CD4-positive, alpha-beta T cell (primary cell): ENCODE data around the gene TAF1B. TPM values are rescaled to one million over a fixed set of nuclear protein-coding genes. Genes with fewer than 3 reads are reported as not detected.

Experiments
- ATAC-seq: fragments of 200-7000 bp; cut with Tn5 transposase; one replicate; pipeline ENCODE4 v1.10.0; 2022; ENCODE audit warnings: mild to moderate bottlenecking; ENCODE audit not compliant: poor library complexity
- CTCF ChIA-PET: fragments of 350-600 bp; sonication (Branson Sonifier 250); formaldehyde crosslinking; loops from one replicate; lab custom pipeline; 2021; ENCODE audit warnings: antibody characterized with exemption, inconsistent platforms; lab: Charles Lee
- POLR2A ChIA-PET: fragments of 350-600 bp; sonication (Branson Sonifier 250); formaldehyde crosslinking; loops from one replicate; lab custom pipeline; 2021; ENCODE audit warnings: antibody characterized with exemption, inconsistent platforms; lab: Charles Lee
- DNase-seq, 14 experiments: peaks; one replicate each; pipeline ENCODE4 v3.0.0-alpha.2; 2013 to 2020; ENCODE audit warnings: mixed read lengths in 2 of 14
- H3K27ac ChIP-seq, 2 donors: one replicate each; pipeline versions ENCODE4 v1.5.1 to v1.7.0; 2013; ENCODE audit warnings: low read length in 2 of 2, low read depth in 1 of 2, mild to moderate bottlenecking in 1 of 2
- H3K27me3 ChIP-seq, 2 experiments: 1 replicate in 1 of 2; 2 replicates in 1 of 2; pipeline versions ENCODE4 v1.6.1 to v1.7.0; 2013; ENCODE audit warnings: low read length in 2 of 2, control low read depth in 1 of 2, mild to moderate bottlenecking in 1 of 2, moderate library complexity in 1 of 2; ENCODE audit not compliant: insufficient read depth in 2 of 2, control insufficient read depth in 1 of 2
- H3K36me3 ChIP-seq: one replicate; pipeline ENCODE4 v1.6.1; 2013; ENCODE audit warnings: low read length, control low read depth; ENCODE audit not compliant: insufficient read depth
- H3K4me1 ChIP-seq: one replicate; pipeline ENCODE4 v1.6.1; 2013; ENCODE audit warnings: low read length, control low read depth; ENCODE audit not compliant: insufficient read depth
- H3K4me3 ChIP-seq: one replicate; pipeline ENCODE4 v1.5.1; 2013; ENCODE audit warnings: mild to moderate bottlenecking, low read length, moderate library complexity
- H3K9me3 ChIP-seq, 2 experiments: 1 replicate in 1 of 2; 2 replicates in 1 of 2; pipeline versions ENCODE4 v1.6.1 to v1.7.0; 2013; ENCODE audit warnings: low read length in 2 of 2, mild to moderate bottlenecking in 2 of 2, control low read depth in 1 of 2, moderate library complexity in 1 of 2; ENCODE audit not compliant: control insufficient read depth in 1 of 2, insufficient read depth in 1 of 2
- H3K27ac Mint-ChIP-seq: one replicate; pipeline ENCODE4 v1.8.0; 2020; ENCODE audit warnings: mixed read lengths
- H3K27me3 Mint-ChIP-seq: one replicate; pipeline ENCODE4 v1.8.0; 2021; ENCODE audit warnings: mixed read lengths
- H3K36me3 Mint-ChIP-seq: one replicate; pipeline ENCODE4 v1.8.0; 2021; ENCODE audit warnings: low read depth, mixed read lengths
- H3K4me1 Mint-ChIP-seq: one replicate; pipeline ENCODE4 v1.8.0; 2021; ENCODE audit warnings: low read depth, mixed read lengths
- H3K4me3 Mint-ChIP-seq: one replicate; pipeline ENCODE4 v1.8.0; 2020; ENCODE audit warnings: mild to moderate bottlenecking, mixed read lengths
- H3K9me3 Mint-ChIP-seq: one replicate; pipeline ENCODE4 v1.8.0; 2020; ENCODE audit warnings: mixed read lengths
- intact Hi-C, 2 experiments: fragments of 100-400 bp; cut with DNase I in 1 of 2; cut with micrococcal nuclease in 1 of 2; formaldehyde crosslinking; loops; one replicate each; pipeline versions ENCODE4 v1.15.1 to v1.9.0; 2023 to 2025; cut with DNase I, micrococcal nuclease
- total RNA-seq, 174 experiments: library from RNA in 2 of 174; stranded (reverse) in 2 of 174; gene quantifications; one replicate each; pipeline ENCODE4 v1.2.3 and lab custom pipeline; 2021 to 2026
- TF ChIP-seq, protein P1 (sequence below): fragments of 200-600 bp; IDR thresholded peaks from one replicate; pipeline ENCODE4 v1.8.0; 2022; ENCODE audit warnings: antibody characterized with exemption, mild to moderate bottlenecking

TAF1B gene
- total RNA-seq, 2 experiments from 2014 or later, result 9.9 to 10.8 TPM

- ChIA-PET CTCF (no interaction called here), POLR2A (no interaction called here)
- no peak for DNase-seq
- ATAC-seq, result no peak
- Mint-ChIP-seq H3K9me3 (no peaks in the 10 kb centered on the region), H3K36me3 (no peaks in the 10 kb centered on the region), H3K27ac (no peak overlapping the region), H3K4me1 (peaks cover 25% of the 10 kb centered on the region), H3K4me3 (no peak overlapping the region), H3K27me3 (peaks cover 4% of the 10 kb centered on the region)
- no peaks in the 10 kb centered on the region for H3K27me3 ChIP-seq
- H3K4me1 ChIP-seq, result peaks cover 10% of the 10 kb centered on the region
- H3K9me3 ChIP-seq, result peaks cover 0 to 4% of the 10 kb centered on the region in 2 experiments
- no peak overlapping the region for H3K27ac ChIP-seq
- no peak overlapping the region for H3K4me3 ChIP-seq
- intact Hi-C loops, result loop anchor here in 1 of 2 experiments (10.0 kb wide), 1 partner anchor 627 kb away; the partner anchor contains the start of gene ODC1
- TF ChIP-seq, protein P1, sequence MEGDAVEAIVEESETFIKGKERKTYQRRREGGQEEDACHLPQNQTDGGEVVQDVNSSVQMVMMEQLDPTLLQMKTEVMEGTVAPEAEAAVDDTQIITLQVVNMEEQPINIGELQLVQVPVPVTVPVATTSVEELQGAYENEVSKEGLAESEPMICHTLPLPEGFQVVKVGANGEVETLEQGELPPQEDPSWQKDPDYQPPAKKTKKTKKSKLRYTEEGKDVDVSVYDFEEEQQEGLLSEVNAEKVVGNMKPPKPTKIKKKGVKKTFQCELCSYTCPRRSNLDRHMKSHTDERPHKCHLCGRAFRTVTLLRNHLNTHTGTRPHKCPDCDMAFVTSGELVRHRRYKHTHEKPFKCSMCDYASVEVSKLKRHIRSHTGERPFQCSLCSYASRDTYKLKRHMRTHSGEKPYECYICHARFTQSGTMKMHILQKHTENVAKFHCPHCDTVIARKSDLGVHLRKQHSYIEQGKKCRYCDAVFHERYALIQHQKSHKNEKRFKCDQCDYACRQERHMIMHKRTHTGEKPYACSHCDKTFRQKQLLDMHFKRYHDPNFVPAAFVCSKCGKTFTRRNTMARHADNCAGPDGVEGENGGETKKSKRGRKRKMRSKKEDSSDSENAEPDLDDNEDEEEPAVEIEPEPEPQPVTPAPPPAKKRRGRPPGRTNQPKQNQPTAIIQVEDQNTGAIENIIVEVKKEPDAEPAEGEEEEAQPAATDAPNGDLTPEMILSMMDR, result no peak
- no peaks in the 10 kb centered on the region for H3K36me3 ChIP-seq
Observed at GRCh38 chr2:9818097-9818496, 25.2 kb upstream of the TAF1B start.

DNA sequence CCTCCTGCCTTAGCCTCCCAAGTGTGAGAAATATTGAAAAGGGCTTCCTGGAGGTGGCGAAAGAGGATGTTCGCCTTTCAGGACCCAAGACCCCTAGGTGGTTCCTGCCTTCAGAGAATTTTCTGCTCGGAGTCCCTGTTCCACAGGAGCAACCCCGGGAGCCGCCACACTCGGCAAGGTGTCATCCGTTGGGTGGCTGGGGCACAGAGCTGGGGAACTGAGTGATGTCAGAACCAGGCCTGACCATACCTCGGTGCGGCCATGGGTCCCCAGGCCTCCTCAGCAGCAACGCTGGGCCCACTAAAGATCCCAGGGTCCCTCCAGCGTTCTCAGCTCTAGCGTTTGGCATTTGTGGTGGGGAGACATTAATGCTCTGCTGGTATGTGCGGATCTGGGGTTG, 23.7 kb upstream of the TAF1B start:
- TF ChIP-seq, protein P1, result no peak
- H3K4me3 ChIP-seq, result no peak overlapping the region
- no peak overlapping the region for H3K27ac ChIP-seq
- no peaks in the 10 kb centered on the region for H3K4me1 ChIP-seq
- ChIA-PET CTCF (no interaction called here), POLR2A (no interaction called here)
- peaks cover 4% of the 10 kb centered on the region for H3K27me3 Mint-ChIP-seq
- H3K9me3 Mint-ChIP-seq, result no peaks in the 10 kb centered on the region
- H3K27me3 ChIP-seq, result no peaks in the 10 kb centered on the region
- ATAC-seq (no peak), DNase-seq (no peak)
- intact Hi-C loops, result loop anchor here in 1 of 2 experiments (10.0 kb wide), 1 partner anchor 625 kb away; the partner anchor contains the start of gene ODC1
- H3K36me3 Mint-ChIP-seq, result no peaks in the 10 kb centered on the region
- H3K9me3 ChIP-seq, result no peaks in the 10 kb centered on the region
- peaks cover 18% of the 10 kb centered on the region for H3K4me1 Mint-ChIP-seq
- H3K4me3 Mint-ChIP-seq, result no peak overlapping the region
- no peaks in the 10 kb centered on the region for H3K36me3 ChIP-seq
- H3K27ac Mint-ChIP-seq, result no peak overlapping the region

- no peak overlapping the region for H3K27ac ChIP-seq
- Mint-ChIP-seq H3K4me1 (peaks cover 17% of the 10 kb centered on the region), H3K27me3 (peaks cover 4% of the 10 kb centered on the region), H3K36me3 (no peaks in the 10 kb centered on the region), H3K9me3 (no peaks in the 10 kb centered on the region), H3K4me3 (no peak overlapping the region), H3K27ac (no peak overlapping the region)
- no peaks in the 10 kb centered on the region for H3K36me3 ChIP-seq
- ATAC-seq (no peak), DNase-seq (no peak)
- H3K9me3 ChIP-seq, result no peaks in the 10 kb centered on the region
- TF ChIP-seq, protein P1, result no peak
- CTCF ChIA-PET, result no interaction called here
- H3K27me3 ChIP-seq, result no peaks in the 10 kb centered on the region
- intact Hi-C loops, result no loop called here
- no peak overlapping the region for H3K4me3 ChIP-seq
- POLR2A ChIA-PET, result no interaction called here
- no peaks in the 10 kb centered on the region for H3K4me1 ChIP-seq
Observed at GRCh38 chr2:9820020-9820973, 23.0 kb upstream of the TAF1B start.
